ENCODE results near the gene CHM. TPM values are rescaled to one million over a fixed set of nuclear protein-coding genes. Genes with fewer than 3 reads are reported as not detected.
"Not testable (repeated sequence)": the region's sequence is repeated elsewhere in the genome, so short reads cannot be mapped to it uniquely, and the experiment has no call there.

Gene CHM
- total RNA-seq, 4 donors from 2014 or later: 21.3 to 53.8 (median 39.9) TPM

DNA sequence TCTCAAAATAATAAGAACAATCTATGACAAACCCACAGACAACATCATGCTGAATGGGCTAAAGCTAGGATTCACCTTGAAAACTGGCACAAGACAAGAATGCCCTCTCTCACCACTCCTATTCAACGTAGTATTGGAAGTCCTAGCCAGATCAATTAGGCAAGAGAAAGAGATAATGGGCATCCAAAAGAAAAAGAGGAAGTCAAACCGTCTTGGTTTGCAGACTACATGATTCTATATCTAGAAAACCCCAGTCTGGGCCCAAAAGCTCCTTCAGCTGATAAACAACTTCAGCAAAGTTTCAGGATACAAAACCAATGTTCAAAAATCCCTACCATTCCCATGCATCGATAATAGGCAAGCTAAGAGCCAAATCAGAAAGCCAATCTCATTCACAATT, 59.0 kb downstream of the CHM start:
- TF ChIP-seq, protein P1, sequence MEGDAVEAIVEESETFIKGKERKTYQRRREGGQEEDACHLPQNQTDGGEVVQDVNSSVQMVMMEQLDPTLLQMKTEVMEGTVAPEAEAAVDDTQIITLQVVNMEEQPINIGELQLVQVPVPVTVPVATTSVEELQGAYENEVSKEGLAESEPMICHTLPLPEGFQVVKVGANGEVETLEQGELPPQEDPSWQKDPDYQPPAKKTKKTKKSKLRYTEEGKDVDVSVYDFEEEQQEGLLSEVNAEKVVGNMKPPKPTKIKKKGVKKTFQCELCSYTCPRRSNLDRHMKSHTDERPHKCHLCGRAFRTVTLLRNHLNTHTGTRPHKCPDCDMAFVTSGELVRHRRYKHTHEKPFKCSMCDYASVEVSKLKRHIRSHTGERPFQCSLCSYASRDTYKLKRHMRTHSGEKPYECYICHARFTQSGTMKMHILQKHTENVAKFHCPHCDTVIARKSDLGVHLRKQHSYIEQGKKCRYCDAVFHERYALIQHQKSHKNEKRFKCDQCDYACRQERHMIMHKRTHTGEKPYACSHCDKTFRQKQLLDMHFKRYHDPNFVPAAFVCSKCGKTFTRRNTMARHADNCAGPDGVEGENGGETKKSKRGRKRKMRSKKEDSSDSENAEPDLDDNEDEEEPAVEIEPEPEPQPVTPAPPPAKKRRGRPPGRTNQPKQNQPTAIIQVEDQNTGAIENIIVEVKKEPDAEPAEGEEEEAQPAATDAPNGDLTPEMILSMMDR (IDR thresholded peaks at IDR 0.05): no peak
- TF ChIP-seq POLR2A (IDR thresholded peaks at IDR 0.05): no peak
- intact Hi-C loops (cut with DNase I; ENCODE audit: low total_unique reads): no loop called here
- no peaks in the 10 kb centered on the region for H3K36me3 ChIP-seq

DNA sequence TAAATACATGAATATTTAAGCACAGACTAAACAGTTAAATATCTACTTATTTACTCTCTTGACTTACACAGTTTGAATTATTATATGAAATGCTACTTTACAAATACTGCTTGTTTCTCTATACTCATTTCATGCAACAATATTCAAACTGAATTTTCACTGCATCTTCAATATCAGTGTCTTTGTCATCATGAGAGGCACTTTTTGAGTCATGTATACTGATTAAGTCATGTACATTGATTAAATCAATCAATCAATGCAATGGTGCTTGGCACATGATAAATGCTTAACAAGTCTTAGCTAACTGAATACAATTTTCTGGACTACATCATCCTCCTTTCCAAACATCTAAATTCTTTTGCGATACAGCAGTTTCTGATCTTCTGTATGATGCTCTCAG, 67.1 kb downstream of the CHM start:
- no peaks in the 10 kb centered on the region for H3K4me1 ChIP-seq
- no peaks in the 10 kb centered on the region for H3K36me3 ChIP-seq
- H3K27me3 ChIP-seq: no peaks in the 10 kb centered on the region
- no peak for DNase-seq
- H3K4me3 ChIP-seq: no peak overlapping the region
- no peaks in the 10 kb centered on the region for H3K9me3 ChIP-seq
- no peak for TF ChIP-seq POLR2A (IDR thresholded peaks at IDR 0.05)
- TF ChIP-seq, protein P1 (IDR thresholded peaks at IDR 0.05): no peak
- no peak overlapping the region for H3K27ac ChIP-seq
- intact Hi-C loops (cut with DNase I; ENCODE audit: low total_unique reads): no loop called here

More for the DNA sequence above, 59.0 kb downstream of the CHM start:
- H3K4me1 ChIP-seq: no peaks in the 10 kb centered on the region
- no peak overlapping the region for H3K27ac ChIP-seq
- no peak for DNase-seq
- H3K4me3 ChIP-seq: no peak overlapping the region
- no peaks in the 10 kb centered on the region for H3K9me3 ChIP-seq
- H3K27me3 ChIP-seq: no peaks in the 10 kb centered on the region

GRCh38 chrX:85977218-85977617, 70.1 kb downstream of the CHM start:
- H3K4me3 ChIP-seq: no peak overlapping the region
- no peaks in the 10 kb centered on the region for H3K9me3 ChIP-seq
- no peaks in the 10 kb centered on the region for H3K27me3 ChIP-seq
- intact Hi-C loops (cut with DNase I; ENCODE audit: low total_unique reads): no loop called here
- H3K4me1 ChIP-seq: no peaks in the 10 kb centered on the region
- no peak overlapping the region for H3K27ac ChIP-seq
- no peak for DNase-seq
- TF ChIP-seq, protein P1 (IDR thresholded peaks at IDR 0.05): no peak
- H3K36me3 ChIP-seq: no peaks in the 10 kb centered on the region

- DNase-seq; intact Hi-C loops (cut with DNase I; ENCODE audit: low total_unique reads); H3K27me3 ChIP-seq; H3K4me3 ChIP-seq; H3K27ac ChIP-seq; H3K4me1 ChIP-seq; H3K9me3 ChIP-seq; H3K36me3 ChIP-seq: not testable (repeated sequence)
Observed at GRCh38 chrX:85972351-85972750, 75.0 kb downstream of the CHM start.

GRCh38 chrX:85964744-85965143, 82.6 kb downstream of the CHM start:
- no peak for TF ChIP-seq POLR2A (IDR thresholded peaks at IDR 0.05)
- TF ChIP-seq, protein P1 (IDR thresholded peaks at IDR 0.05): no peak
- H3K27me3 ChIP-seq: no peaks in the 10 kb centered on the region
- no peaks in the 10 kb centered on the region for H3K9me3 ChIP-seq
- H3K4me3 ChIP-seq: no peak overlapping the region
- H3K27ac ChIP-seq: no peak overlapping the region
- intact Hi-C loops (cut with DNase I; ENCODE audit: low total_unique reads): no loop called here
- peaks cover 0 to 2% of the 10 kb centered on the region in 2 donors for H3K36me3 ChIP-seq
- no peak for DNase-seq
- H3K4me1 ChIP-seq: no peaks in the 10 kb centered on the region

DNA sequence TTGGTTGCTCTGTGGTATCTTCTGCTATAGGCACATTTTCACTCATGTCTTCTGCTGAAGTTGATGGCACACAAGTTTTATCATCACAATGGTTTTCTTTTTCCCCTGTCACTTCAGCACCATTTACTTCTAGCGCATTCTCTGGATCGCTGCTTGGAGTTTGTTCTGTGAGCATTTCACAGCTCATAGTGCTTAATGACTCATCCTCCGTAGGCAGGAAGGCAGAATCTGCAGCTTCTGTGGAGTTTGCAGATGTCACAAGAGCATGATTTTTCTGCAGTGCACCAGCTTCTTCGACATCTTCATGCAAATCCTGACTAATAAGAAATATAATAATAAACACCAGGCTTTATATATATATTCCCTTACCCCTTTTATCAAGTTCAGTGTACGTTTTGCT, 83.6 kb downstream of the CHM start:
- Histone ChIP-seq H3K27me3 (no peaks in the 10 kb centered on the region), H3K27ac (no peak overlapping the region), H3K36me3 (peaks cover 0 to 2% of the 10 kb centered on the region in 2 donors), H3K4me3 (no peak overlapping the region), H3K9me3 (no peaks in the 10 kb centered on the region), H3K4me1 (no peaks in the 10 kb centered on the region)
- intact Hi-C loops (cut with DNase I; ENCODE audit: low total_unique reads): no loop called here
- no peak for DNase-seq
- TF ChIP-seq, protein P1 (IDR thresholded peaks at IDR 0.05): no peak
- no peak for TF ChIP-seq POLR2A (IDR thresholded peaks at IDR 0.05)

All from uterus (tissue), 4 donors.